ENCODE results near the gene ASGR2. TPM values are rescaled to one million over a fixed set of nuclear protein-coding genes. Genes with fewer than 3 reads are reported as not detected.
"Not testable (repeated sequence)": the region's sequence is repeated elsewhere in the genome, so short reads cannot be mapped to it uniquely, and the experiment has no call there.

ASGR2 gene, protein sequence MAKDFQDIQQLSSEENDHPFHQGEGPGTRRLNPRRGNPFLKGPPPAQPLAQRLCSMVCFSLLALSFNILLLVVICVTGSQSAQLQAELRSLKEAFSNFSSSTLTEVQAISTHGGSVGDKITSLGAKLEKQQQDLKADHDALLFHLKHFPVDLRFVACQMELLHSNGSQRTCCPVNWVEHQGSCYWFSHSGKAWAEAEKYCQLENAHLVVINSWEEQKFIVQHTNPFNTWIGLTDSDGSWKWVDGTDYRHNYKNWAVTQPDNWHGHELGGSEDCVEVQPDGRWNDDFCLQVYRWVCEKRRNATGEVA
- polyA plus RNA-seq = 1 to 10 TPM in 1 of 3 donors, under 1 TPM in 1, not detected in 1; 0.57 to 3.2 TPM

DNA sequence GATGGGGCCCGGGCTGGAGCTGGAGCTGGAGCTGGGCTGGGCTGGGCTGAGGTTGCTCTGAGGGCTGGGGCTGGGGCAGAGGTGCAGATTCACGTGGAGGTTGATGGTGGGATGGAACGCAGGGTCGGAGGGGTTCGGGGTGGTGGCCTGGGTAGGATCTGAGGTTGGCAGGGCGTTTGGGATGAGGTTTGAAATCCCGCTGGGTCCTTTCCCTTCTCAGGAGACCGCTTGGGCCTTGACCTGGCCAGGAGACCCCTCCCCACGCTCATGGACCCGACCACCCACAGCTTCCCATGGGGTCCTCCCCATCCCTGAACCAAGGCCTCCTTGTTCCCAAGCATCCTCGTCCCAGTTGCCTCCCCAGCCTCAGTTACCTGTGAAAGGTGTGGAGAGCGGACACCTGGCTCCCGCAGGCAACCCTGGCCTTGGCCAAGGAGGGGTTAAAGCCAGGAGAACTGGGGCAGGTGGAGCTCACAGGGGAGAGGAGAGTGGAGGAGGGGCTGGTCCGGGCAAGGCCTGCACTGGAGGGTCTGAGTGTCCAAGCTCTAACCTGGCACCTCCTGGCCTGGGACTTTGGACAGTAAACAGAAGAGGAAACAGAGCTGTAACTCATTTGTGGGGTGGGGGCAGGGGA lies at the start of gene ASGR2:
Gene ASGR2, minus strand, starts transcription at position 582 of the 634 bp plus-strand sequence. CDS start 582 bp downstream, outside the sequence.
- H3K27me3 Mint-ChIP-seq (ENCODE audit: low read depth in 3 of 3) = peaks cover 0 to 11% (median 6%) of the 10 kb centered on the region in 3 donors
- H3K4me1 Mint-ChIP-seq = peaks cover 16 to 22% of the 10 kb centered on the region in 2 donors
- peak within 1 kb of the TSS in 2 of 5 donors; percentile 31 to 43 for H3K4me3 Mint-ChIP-seq
- H3K27ac Mint-ChIP-seq = peak within 1 kb of the TSS in 1 of 6 donors; percentile 51
- no peak for DNase-seq
- H3K9me3 Mint-ChIP-seq = no peaks in the 10 kb centered on the region
- H3K36me3 Mint-ChIP-seq = no peaks in the 10 kb centered on the region

DNA sequence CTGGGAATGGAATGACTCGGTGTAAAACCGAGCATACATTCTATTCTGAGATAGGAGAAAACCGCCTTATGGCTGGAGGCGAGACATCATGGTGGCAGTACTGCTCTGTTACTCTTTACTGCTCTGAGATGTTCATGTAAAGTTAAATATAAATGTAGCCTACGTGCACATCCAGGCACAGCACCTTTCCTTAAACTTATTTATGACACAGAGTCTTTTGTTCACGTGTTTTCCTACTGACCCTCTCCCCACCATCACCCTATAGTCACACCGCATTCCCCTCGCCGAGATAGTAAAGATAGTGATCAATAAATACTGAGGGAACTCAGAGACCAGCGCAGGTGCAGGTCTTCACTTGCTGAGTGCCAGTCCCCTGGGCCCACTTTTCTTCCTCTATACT lies 44.9 kb upstream of the ASGR2 start:
- DNase-seq; H3K27me3 Mint-ChIP-seq (ENCODE audit: low read depth in 3 of 3); H3K9me3 Mint-ChIP-seq; H3K4me3 Mint-ChIP-seq; H3K36me3 Mint-ChIP-seq; H3K27ac Mint-ChIP-seq; H3K4me1 Mint-ChIP-seq: not testable (repeated sequence)

DNA sequence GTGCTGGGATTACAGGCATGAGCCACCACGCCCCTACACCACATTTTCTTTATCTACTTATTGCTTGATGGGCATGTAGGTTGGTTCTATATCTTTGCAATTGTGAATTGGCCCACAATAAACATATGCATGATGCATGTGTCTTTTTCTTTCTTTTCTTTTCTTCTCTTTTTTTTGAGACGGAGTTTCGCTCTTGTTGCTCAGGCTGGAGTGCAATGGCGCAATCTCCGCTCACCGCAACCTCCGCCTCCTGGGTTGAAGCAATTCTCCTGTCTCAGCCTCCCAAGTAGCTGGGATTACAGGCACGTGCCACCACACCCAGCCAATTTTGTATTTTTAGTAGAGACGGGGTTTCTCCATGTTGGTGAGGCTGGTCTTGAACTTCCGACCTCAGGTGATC lies 43.8 kb upstream of the ASGR2 start:
- not testable (repeated sequence) for H3K4me1 Mint-ChIP-seq; H3K36me3 Mint-ChIP-seq; H3K27me3 Mint-ChIP-seq (ENCODE audit: low read depth in 3 of 3); H3K27ac Mint-ChIP-seq; DNase-seq; H3K9me3 Mint-ChIP-seq; H3K4me3 Mint-ChIP-seq

DNA sequence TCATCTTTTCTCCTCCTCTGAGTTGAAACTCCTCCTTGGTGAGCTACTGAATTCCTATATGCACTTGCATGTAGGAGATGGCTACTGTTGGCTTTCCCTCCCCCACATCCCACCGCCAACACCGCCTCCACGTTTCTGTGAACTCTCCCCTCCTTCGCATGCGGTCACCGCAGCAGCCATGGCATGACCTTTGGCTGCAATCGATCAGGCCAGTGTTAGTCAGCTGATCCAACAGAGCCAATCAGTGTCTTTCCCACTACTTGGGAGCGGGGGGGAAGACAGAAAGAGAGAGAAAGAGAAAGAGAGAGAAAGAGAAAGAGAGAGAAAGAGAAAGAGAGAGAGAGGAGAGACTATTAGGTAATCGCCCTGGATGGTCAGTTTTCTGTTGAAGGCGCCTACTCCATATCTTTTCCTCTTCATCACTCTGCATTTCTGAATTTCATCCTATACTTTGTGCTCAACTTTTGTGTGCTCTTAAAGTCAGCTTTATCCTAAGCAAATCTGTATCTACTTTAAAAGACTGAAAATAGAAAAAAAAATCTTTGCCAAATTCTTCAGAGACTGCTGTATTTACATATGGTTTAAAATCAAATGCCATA lies 41.8 kb upstream of the ASGR2 start:
- no peaks in the 10 kb centered on the region for H3K36me3 Mint-ChIP-seq
- DNase-seq = no peak
- H3K27ac Mint-ChIP-seq = no peak overlapping the region
- H3K4me3 Mint-ChIP-seq = no peak overlapping the region
- H3K4me1 Mint-ChIP-seq = no peaks in the 10 kb centered on the region
- H3K9me3 Mint-ChIP-seq = no peaks in the 10 kb centered on the region
- H3K27me3 Mint-ChIP-seq (ENCODE audit: low read depth in 3 of 3) = peaks cover 4 to 8% (median 6%) of the 10 kb centered on the region in 3 donors

DNA sequence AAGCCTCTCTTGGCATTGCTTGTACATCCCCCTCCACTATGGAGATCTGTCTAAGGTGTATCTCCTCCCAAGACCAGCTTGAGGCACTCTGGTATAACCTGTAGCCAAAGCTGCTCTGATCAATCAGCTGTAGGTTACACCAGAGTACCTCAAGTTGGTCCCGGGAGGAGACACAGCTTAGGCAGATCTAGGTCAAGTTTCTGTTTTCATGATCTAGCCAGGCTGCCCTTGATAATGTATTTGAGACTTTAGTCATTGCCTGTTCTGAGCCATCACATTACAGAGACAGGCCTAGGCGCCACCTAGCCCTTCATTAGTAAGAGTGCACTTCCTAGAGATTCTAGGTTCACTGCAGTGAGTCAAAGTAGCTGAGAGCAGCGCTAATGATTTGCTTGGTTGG lies 33.1 kb upstream of the ASGR2 start:
- no peaks in the 10 kb centered on the region for H3K36me3 Mint-ChIP-seq
- no peaks in the 10 kb centered on the region for H3K9me3 Mint-ChIP-seq
- no peak for DNase-seq
- no peak overlapping the region for H3K27ac Mint-ChIP-seq
- H3K27me3 Mint-ChIP-seq (ENCODE audit: low read depth in 3 of 3) = peaks cover 2 to 4% (median 2%) of the 10 kb centered on the region in 3 donors
- H3K4me3 Mint-ChIP-seq = no peak overlapping the region
- H3K4me1 Mint-ChIP-seq = no peaks in the 10 kb centered on the region

DNA sequence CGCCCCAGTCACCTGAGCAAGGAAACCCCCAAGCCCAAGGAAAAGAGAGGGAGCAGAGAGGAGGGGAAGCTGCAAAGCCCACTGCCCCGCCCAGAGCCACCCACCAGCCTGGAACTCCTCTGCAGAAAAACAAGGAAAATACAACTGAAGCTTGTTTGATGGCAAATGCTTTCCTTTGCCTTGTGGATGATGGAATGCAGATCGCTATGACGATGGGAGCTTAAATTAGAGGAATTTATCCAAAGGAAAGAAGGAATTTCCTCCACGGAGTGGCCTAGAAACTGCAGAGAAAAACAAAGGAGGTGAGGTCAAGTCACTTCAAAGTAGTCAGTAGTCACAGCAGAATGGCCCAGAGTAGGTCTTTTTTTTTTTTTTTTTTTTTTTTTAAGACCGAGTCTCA lies 31.5 kb upstream of the ASGR2 start:
- no peak overlapping the region for H3K27ac Mint-ChIP-seq
- H3K4me1 Mint-ChIP-seq = no peaks in the 10 kb centered on the region
- no peaks in the 10 kb centered on the region for H3K9me3 Mint-ChIP-seq
- H3K4me3 Mint-ChIP-seq = no peak overlapping the region
- no peaks in the 10 kb centered on the region for H3K36me3 Mint-ChIP-seq
- no peak for DNase-seq
- H3K27me3 Mint-ChIP-seq (ENCODE audit: low read depth in 3 of 3) = peaks cover 0 to 9% (median 2%) of the 10 kb centered on the region in 3 donors

DNA sequence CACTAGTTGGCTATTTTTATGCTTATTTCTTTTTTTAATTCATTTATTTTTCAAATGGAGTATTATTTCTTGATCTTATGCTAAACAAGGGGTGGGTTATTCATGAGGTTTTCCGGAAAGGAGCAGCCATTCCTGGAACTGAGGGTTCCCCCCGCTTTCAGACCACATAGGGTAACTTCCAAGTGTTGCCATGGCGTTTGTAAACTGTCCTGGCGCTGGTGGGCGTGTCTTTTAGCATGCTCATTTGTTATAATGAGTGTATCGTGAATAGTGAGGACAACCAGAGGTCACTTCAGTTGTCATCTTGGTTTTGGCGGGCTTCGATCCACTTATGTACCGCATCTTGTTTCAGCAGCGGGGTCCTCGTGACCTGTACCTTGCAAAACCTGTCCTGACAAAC lies 29.6 kb upstream of the ASGR2 start:
- Mint-ChIP-seq H3K27ac (no peak overlapping the region), H3K36me3 (no peaks in the 10 kb centered on the region), H3K4me3 (no peak overlapping the region), H3K27me3 (ENCODE audit: low read depth in 3 of 3) (peaks cover 0 to 12% (median 3%) of the 10 kb centered on the region in 3 donors), H3K4me1 (no peaks in the 10 kb centered on the region), H3K9me3 (no peaks in the 10 kb centered on the region)
- no peak for DNase-seq

DNA sequence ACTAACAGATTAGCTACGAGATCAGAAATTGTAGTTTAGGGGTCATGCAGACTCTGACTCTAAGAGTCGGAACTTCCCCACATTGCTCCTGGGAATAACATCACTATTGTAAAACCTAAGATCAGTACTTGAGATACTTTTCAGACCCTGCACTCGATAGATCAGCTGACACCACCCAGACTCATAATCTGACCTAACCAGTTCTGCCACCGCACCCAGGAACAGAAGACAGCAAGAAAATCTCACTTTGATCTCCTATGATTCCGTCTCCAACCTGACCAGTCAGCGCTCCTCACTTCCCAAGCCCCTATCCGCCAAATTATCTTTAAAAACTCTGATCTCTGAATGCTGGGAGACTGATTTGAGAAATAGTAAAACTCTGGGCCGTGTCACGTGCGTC lies 27.2 kb upstream of the ASGR2 start:
- no peak for DNase-seq
- Mint-ChIP-seq H3K9me3 (no peaks in the 10 kb centered on the region), H3K36me3 (no peaks in the 10 kb centered on the region), H3K4me3 (no peak overlapping the region), H3K4me1 (no peaks in the 10 kb centered on the region), H3K27me3 (ENCODE audit: low read depth in 3 of 3) (peaks cover 0 to 14% (median 3%) of the 10 kb centered on the region in 3 donors), H3K27ac (no peak overlapping the region)

DNA sequence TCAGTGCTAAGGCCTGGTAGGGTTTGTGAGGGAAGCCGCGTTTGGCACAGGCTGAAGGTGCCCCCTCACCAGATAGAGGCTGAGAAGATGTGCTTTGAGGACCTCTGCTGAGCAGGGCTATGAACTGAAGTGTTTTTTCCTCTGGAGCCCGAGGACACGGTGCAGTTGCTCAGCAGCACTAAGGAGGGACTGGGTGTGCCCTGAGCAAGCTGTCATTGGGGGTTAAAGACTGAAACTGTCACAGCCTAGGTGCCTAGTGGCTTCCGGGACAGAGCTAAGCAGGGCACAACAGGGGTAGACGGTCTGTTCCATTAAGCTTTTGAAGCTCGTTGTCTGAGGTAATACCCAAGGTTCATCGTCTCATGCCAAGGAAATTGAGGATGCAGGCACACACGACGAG lies 24.8 kb upstream of the ASGR2 start:
- Mint-ChIP-seq H3K9me3 (no peaks in the 10 kb centered on the region), H3K27me3 (ENCODE audit: low read depth in 3 of 3) (peaks cover 0 to 10% (median 1%) of the 10 kb centered on the region in 3 donors), H3K36me3 (no peaks in the 10 kb centered on the region), H3K4me1 (peaks cover 0 to 6% of the 10 kb centered on the region in 2 donors), H3K4me3 (no peak overlapping the region), H3K27ac (no peak overlapping the region)
- DNase-seq = no peak

DNA sequence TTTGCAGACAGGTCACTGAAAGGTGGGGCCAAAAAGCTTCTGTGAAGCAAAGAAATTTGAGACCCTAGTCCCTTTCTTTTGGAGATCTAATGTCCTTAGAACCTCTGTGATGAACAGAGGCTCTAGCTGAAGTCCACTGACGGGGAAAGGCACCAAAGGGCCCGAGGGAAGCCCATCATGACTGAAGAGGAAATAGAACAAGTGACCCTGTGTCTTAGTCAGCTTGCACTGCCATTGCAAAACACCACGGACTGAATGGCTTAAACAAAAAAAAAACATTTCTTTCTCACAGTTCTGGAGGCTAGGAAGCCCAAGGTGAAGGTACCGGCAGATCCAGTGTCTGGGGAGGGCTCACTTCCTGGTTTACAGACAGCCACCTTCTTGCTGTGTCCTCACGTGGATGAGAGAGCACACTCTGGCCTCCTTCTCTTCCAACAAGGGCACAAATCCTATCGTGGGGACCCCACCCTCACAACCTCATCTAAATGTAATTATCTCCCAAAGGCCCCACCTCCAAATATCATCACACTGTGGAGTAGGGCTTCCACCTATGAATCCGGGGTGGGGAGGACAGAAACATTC lies 24.3 kb upstream of the ASGR2 start:
- Mint-ChIP-seq H3K9me3 (no peaks in the 10 kb centered on the region), H3K4me1 (peaks cover 0 to 6% of the 10 kb centered on the region in 2 donors), H3K4me3 (no peak overlapping the region), H3K36me3 (no peaks in the 10 kb centered on the region), H3K27me3 (ENCODE audit: low read depth in 3 of 3) (peaks cover 0 to 10% (median 1%) of the 10 kb centered on the region in 3 donors), H3K27ac (peak overlapping the region in 1 of 6 donors; percentile 40)
- DNase-seq = no peak

DNA sequence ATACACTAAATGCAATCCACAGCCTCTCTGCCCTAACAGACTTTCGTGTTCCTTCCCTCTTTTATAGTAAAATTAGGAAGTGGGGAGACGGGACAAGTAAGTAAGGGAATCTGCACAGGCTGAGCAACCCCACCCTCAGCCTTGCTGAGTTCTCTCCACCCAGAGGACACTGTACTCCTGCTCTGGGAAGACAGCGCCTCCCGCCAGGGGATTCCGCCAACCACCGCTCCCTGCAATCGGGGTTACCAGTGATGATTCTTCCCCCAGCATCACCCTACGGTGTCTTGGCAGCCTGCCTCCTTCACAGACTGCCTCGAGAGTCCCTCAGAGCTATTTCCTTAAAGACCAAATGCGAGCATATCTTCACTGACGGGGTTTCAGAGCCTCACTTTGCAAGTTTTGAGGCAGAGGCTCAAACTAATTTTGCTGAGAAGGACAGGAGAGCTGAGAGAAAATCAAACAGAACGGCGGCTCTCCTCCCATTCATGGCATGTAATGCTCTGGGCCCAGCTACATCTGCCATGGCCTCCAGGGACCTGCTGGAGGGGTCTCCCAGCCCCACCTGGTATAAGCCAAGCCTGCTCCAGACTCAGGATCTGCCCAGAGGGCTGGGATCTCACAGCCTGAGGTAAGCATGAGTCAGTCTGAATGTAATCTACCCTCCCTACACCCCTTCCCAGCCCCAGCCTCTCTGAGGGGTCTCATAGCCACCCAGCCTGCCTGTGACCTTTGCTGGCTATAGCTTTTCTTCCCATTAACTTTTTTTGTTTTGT lies 22.7 kb upstream of the ASGR2 start:
- Mint-ChIP-seq H3K36me3 (no peaks in the 10 kb centered on the region), H3K4me3 (no peak overlapping the region)

DNA sequence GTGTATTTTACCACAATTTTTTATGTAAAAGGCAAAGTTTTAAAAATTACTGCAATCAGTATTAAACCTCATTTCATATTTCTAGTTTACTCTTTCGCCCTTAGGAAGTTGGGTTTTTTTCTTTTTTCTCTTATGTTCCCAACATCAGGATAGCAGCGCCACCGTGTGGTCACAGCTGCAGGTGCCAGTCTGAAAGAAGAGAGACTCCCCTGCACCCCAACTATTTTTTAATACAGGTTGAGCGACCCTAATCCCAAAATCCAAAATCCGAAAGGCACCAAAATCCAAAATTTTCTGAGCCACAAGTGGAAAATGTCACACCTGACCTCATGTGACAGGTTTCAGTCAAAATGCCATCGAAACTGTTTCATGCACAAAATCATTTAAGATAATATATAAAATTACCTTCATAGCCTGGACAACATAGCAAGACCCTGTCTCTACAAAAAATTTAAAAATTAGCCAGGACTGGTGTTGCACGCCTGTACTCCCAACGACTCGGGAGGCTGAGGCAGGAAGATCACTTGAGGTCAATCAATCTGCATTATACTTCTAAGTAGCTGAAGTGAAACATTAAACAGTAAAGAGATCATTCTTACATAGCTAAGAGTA lies 21.8 kb upstream of the ASGR2 start:
- Mint-ChIP-seq H3K4me1 (peaks cover 5 to 19% of the 10 kb centered on the region in 2 donors), H3K36me3 (peaks cover 0 to 1% (median 0%) of the 10 kb centered on the region in 3 donors), H3K9me3 (no peaks in the 10 kb centered on the region), H3K27me3 (ENCODE audit: low read depth in 3 of 3) (peaks cover 1 to 11% (median 7%) of the 10 kb centered on the region in 3 donors), H3K4me3 (no peak overlapping the region), H3K27ac (no peak overlapping the region)
- DNase-seq = peak; percentile 58 to 69 (median 66)

More for the DNA sequence above, 22.7 kb upstream of the ASGR2 start:
- peaks cover 4 to 19% of the 10 kb centered on the region in 2 donors for H3K4me1 Mint-ChIP-seq
- H3K27ac Mint-ChIP-seq = peak overlapping the region in 1 of 6 donors; percentile 28
- no peaks in the 10 kb centered on the region for H3K9me3 Mint-ChIP-seq
- peaks cover 1 to 16% (median 7%) of the 10 kb centered on the region in 3 donors for H3K27me3 Mint-ChIP-seq (ENCODE audit: low read depth in 3 of 3)
- DNase-seq = no peak

DNA sequence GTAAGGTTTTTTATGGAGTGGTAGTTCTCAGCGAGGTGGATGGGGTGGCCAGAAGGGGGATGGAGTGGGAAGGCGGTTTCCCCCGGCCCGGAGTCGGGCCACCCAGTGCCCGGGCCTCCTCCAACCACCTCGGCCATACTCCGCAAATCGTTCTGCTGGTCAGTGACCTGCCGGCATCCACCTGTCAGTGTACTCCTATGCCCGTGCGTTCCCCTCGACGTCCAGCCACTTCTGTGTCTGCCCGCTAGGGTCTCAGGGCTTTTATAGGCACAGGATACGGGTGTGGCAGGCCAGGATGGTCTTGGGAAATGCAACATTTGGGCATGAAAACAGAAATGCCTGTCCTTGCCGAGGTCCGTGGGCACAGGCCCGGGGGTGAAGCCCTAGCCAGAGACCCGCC lies 19.3 kb upstream of the ASGR2 start:
- no peaks in the 10 kb centered on the region for H3K9me3 Mint-ChIP-seq
- H3K4me3 Mint-ChIP-seq = no peak overlapping the region
- peaks cover 0 to 5% (median 0%) of the 10 kb centered on the region in 3 donors for H3K36me3 Mint-ChIP-seq
- H3K27ac Mint-ChIP-seq = no peak overlapping the region
- peaks cover 6 to 19% of the 10 kb centered on the region in 2 donors for H3K4me1 Mint-ChIP-seq
- peaks cover 7 to 12% (median 8%) of the 10 kb centered on the region in 3 donors for H3K27me3 Mint-ChIP-seq (ENCODE audit: low read depth in 3 of 3)
- DNase-seq = no peak

All from immature natural killer cell (primary cell).